ENCODE data around the gene RASGEF1C. TPM values are rescaled to one million over a fixed set of nuclear protein-coding genes. Genes with fewer than 3 reads are reported as not detected.

Gene RASGEF1C
- total and polyA plus RNA-seq, 10 of the 15 experiments (the other 5 are each of a cell fraction or from before 2014, with no cell fraction given) = not detected

DNA sequence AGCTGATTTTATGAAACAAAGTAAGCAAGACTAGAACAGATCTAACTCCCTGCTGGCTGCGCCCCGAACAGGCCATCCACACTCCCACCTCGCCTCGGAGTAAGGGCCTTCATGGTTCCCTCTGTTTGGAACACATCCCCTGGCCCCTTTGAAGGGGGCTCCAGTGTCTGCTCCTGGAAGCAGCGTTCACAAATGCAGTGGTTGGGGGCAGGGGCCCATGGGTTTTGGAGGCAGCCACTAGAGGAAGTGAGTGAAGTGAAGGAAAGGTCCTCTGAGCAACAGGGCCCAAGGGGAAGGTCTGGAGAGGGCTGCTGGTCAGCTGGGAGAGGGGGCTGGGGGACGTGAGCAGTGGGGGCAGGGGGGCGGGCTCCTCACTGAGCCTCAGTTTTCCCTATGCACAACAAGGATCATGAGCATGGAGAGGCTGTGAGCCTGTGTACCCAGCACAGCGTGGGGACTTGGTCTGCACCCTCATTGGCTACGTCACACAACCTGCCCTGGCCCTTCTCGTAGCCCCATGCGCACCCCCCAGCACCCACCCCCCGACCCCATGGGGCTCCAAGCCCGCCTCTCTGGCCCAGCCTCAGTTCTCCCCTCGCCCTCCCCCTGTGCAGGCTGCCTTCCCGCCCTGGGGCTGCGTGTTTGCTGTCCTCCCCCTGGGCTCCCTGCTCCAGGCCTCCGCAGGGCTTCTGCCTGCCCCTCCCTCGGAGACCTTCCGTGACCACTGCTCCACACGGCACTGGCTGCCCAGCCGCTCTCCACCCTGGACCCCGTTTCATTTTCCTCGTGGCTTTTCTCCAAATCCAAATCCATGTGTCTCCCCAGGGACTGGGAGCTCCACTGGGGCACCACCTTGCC, 39.5 kb downstream of the RASGEF1C start:
- intact Hi-C loops (cut with micrococcal nuclease; ENCODE audit: unreplicated experiment) = no loop called here
- in situ Hi-C loops (cut with MboI) = no loop called here
- no peak for ATAC-seq

More for the DNA sequence above, 39.5 kb downstream of the RASGEF1C start:
- Histone ChIP-seq H3K4me1 (ENCODE audit: control insufficient read depth, insufficient read depth, low read length) (no peaks in the 10 kb centered on the region), H2AFZ (ENCODE audit: control insufficient read depth, low read depth, low read length) (no peak overlapping the region), H3K4me3 (no peak overlapping the region), H3K27ac (ENCODE audit: control insufficient read depth, insufficient read depth) (no peak overlapping the region), H3K36me3 (ENCODE audit: control insufficient read depth in 2 of 2, insufficient read depth in 2 of 2, low read length in 1 of 2) (no peaks in the 10 kb centered on the region), H3K4me2 (ENCODE audit: control insufficient read depth, insufficient read depth) (no peak overlapping the region), H3K9ac (ENCODE audit: control insufficient read depth, insufficient read depth, low read length) (no peak overlapping the region), H3K27me3 (replicated peaks in 1 of 2; ENCODE audit: control insufficient read depth in 2 of 2, insufficient read depth in 2 of 2, low read length in 1 of 2) (no peaks in the 10 kb centered on the region; a peak in 1 of 4 replicates), H3K79me2 (ENCODE audit: control insufficient read depth, insufficient read depth, low read length) (no peaks in the 10 kb centered on the region), H3K9me3 (replicated peaks; ENCODE audit: control insufficient read depth, insufficient read depth, low read length) (no peaks in the 10 kb centered on the region), H4K20me1 (ENCODE audit: control insufficient read depth, insufficient read depth) (no peaks in the 10 kb centered on the region)
- ChIA-PET RAD21 (ENCODE audit: unreplicated experiment) (no interaction called here), SMC1A (ENCODE audit: uncharacterized antibody, unreplicated experiment) (no interaction called here), POLR2A (no interaction called here), CTCF (no interaction called here)
- FAIRE-seq = no peak
- no peak for DNase-seq (ENCODE audit: low read depth, low spot score)
- 37% methylated on average over 13 of the region's 23 CpGs for WGBS (ENCODE audit: insufficient coverage, insufficient replicate concordance, low lambda C conversion rate, missing lambda C conversion rate)
- no TSS peak for BruUV-seq (replicated peaks)
- TF ChIP-seq HDAC2 (IDR thresholded peaks at IDR 0.05) (no peak), NFYA (IDR thresholded peaks at IDR 0.05; ENCODE audit: borderline replicate concordance, low read depth, low read length) (no peak), SP1 (IDR thresholded peaks at IDR 0.05; ENCODE audit: low read depth, low read length) (no peak), GABPA (IDR thresholded peaks at IDR 0.05; ENCODE audit: low read depth) (no peak), RAD51 (IDR thresholded peaks at IDR 0.05) (no peak), ZSCAN29 (IDR thresholded peaks at IDR 0.05) (no peak), USF2 (IDR thresholded peaks at IDR 0.05; ENCODE audit: borderline replicate concordance, low read depth, low read length) (no peak), CREM (IDR thresholded peaks at IDR 0.05; ENCODE audit: low read depth) (no peak), TAF1 (IDR thresholded peaks at IDR 0.05; ENCODE audit: borderline replicate concordance, low read depth, low read length) (no peak), NR2C2 (IDR thresholded peaks at IDR 0.05; ENCODE audit: borderline replicate concordance, control insufficient read depth, insufficient read length, low read depth) (no peak), MYB (IDR thresholded peaks at IDR 0.05; ENCODE audit: borderline replicate concordance, low read depth, low read length) (no peak)
- TF ChIP-seq, protein P1, sequence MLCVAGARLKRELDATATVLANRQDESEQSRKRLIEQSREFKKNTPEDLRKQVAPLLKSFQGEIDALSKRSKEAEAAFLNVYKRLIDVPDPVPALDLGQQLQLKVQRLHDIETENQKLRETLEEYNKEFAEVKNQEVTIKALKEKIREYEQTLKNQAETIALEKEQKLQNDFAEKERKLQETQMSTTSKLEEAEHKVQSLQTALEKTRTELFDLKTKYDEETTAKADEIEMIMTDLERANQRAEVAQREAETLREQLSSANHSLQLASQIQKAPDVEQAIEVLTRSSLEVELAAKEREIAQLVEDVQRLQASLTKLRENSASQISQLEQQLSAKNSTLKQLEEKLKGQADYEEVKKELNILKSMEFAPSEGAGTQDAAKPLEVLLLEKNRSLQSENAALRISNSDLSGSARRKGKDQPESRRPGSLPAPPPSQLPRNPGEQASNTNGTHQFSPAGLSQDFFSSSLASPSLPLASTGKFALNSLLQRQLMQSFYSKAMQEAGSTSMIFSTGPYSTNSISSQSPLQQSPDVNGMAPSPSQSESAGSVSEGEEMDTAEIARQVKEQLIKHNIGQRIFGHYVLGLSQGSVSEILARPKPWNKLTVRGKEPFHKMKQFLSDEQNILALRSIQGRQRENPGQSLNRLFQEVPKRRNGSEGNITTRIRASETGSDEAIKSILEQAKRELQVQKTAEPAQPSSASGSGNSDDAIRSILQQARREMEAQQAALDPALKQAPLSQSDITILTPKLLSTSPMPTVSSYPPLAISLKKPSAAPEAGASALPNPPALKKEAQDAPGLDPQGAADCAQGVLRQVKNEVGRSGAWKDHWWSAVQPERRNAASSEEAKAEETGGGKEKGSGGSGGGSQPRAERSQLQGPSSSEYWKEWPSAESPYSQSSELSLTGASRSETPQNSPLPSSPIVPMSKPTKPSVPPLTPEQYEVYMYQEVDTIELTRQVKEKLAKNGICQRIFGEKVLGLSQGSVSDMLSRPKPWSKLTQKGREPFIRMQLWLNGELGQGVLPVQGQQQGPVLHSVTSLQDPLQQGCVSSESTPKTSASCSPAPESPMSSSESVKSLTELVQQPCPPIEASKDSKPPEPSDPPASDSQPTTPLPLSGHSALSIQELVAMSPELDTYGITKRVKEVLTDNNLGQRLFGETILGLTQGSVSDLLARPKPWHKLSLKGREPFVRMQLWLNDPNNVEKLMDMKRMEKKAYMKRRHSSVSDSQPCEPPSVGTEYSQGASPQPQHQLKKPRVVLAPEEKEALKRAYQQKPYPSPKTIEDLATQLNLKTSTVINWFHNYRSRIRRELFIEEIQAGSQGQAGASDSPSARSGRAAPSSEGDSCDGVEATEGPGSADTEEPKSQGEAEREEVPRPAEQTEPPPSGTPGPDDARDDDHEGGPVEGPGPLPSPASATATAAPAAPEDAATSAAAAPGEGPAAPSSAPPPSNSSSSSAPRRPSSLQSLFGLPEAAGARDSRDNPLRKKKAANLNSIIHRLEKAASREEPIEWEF (IDR thresholded peaks at IDR 0.05; ENCODE audit: insufficient replicate concordance, low read depth, low read length) = no peak

All from GM12878 (cell line).